Measurements from ENCODE around the gene RTRAF.

- TF ChIP-seq ATF3 (IDR thresholded peaks at IDR 0.05; ENCODE audit: insufficient read depth, low read depth, low read length) (no peak), CREB1 (IDR thresholded peaks at IDR 0.05) (no peak)
These were observed 37.6 kb downstream of the RTRAF start for GRCh38 chr14:52026901-52027300.

Measured in H1 (cell line).